GM19238 (cell line): Measurements from ENCODE around the gene CA12.

Experiments used
- DNase-seq: peaks from one replicate; pipeline ENCODE4 v3.0.0; 2011; ENCODE audit warnings: low spot score; ENCODE audit not compliant: insufficient read length

Gene CA12

DNA sequence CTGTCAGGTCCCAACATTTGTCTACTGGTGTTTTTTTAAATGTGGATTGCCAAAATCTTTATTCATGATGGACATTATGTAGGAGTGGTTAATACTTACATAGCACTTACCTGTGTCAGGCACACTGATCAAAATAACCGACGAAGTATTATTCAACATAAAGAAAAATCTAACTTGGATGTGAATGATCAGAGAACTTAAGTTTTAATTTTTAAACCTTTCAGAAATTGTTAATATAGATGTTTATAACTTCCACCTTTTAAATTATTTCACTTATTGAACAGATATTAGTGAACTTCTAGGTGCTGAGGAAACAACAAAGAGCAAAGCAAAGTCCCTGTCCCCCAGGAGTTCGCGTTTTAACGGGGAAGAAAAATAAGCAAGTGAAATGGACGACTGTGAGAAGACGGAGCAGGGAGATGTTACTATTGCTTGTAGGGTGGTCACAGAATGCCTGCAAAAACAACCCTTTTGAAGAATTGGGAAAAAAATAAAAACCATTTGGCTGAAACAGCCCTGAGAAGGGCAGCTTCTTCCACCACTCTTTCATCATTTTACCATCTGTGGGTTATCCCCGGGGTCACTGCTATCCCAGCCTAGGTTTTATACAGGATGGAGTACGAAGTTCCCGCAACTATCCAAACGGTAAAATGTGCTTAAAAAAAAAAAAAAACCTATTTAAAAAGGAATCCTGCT, 105.2 kb downstream of the CA12 start:
- DNase-seq, result no peak

- DNase-seq, result no peak
These were observed 107.2 kb downstream of the CA12 start for GRCh38 chr15:63274427-63274826.
